GM18508 (cell line): ENCODE data around the gene PTPN1.

Experiments used
- ATAC-seq: cut with Tn5 transposase; IDR thresholded peaks from one replicate; pipeline ENCODE4 v1.9.1; 2021; ENCODE audit warnings: moderate number of reproducible peaks; ENCODE audit not compliant: insufficient read depth, unreplicated experiment

Gene PTPN1

DNA sequence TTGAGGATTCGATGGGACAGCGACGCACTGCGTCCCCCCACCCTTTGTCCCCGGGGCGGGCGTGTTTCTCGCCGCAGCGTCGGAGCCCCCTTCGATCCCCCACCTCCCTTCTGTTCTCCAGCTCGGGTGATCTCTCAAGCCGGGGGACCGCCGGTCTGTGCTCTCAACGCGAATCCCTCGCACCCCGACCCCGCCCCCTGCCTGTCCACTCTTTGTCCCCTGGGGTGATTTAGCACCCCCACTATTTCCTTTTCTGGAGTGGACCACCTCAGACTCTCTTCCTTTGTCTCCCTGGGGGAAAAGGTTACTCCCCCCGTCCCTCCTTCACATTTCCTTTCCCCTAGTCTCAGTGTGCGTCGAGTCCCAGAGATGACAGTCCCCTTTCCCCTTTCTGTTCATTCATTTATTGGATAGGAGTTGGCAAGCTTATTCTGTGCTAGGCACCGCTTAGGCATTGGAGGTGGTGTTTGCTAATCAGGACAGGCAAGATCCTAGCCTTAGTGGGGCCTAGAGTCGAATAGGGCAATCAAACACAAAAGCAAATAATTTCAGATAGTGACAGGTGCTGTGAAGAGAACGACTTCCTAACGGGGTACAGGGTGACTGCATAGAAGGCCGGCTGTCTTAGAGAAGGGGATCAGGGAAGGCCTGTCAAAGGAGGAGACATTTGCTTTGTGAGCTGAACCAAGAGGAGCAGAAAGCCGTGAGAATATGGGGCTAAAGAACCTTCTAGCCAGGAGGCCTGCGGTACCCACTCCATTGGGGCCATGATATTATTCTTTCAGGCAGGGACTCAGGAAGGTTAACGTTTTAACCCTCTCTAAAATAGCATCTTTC is 741 bp downstream of the PTPN1 start:
- no peak for ATAC-seq

DNA sequence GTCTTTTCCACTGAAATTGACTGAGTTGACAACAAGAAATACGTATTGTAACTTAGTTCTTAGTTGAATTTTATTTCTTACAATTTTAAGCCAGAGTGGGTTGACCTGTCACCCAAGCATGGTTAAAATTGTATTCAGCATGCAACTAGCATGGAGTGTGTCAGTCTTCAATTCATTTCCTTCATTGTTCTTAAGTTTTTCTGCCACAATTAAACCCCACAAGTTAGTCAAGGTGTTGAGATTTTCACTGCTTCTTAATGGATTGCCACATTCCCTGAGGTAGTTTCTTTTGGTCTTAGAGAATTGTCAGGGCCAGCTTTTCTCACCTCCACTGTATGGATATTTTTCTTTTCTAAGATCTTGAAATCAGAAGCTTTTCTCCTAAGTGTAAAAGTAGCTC is 2.1 kb downstream of the PTPN1 start:
- no peak for ATAC-seq

DNA sequence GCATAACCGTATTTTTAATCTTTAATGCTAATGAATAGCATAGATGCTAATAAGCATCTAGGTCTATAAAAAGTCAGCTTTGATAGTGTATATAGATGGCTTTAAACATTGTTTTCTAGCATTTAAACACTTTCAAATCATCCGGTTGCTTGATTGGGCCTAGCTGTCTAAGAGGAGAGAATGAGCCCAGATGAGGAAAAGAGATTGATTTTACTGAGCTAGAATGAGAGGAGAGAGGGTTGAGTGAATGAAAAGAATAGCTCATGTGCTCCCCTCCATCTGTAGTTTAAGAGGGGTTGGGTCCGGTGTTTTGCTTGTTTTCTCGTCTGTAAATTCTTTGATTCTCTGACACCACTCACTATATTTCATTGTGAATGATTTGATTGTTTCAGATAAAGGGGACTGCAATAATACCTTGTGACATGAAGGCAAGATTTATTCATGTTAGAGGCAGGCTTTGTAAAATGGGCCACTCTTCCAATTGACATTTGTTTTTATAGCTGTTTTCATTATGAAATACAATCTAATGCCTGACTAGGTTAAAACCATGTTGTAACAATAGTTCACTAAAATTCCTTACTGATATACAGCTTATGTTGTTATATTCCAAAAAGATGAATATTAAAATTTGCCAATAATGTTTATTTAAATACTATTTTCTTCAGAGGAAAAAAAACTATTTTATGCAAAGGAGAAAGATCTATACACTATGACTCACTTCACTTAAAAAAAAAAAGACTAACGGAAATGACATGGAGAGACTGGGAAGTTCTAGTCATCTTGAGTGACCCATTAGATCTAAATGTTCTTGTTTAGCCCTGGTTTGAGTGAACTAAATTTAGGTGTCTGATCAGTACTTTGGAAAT is 3.2 kb downstream of the PTPN1 start:
- ATAC-seq, result no peak

DNA sequence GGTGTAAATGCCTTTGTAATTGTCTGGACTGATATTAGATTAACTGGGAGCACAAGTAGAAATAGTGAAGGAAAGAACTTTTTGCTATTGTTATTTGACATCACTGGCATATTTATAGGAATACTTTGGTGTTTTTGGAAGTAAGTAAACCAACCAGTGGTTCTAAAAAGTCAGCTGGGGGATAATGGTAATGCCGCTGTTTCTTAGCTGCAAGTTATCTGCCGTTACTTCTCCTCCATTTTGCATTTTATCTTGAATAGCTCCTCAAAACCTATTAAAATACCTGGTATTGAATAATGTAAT is 3.8 kb downstream of the PTPN1 start:
- no peak for ATAC-seq

DNA sequence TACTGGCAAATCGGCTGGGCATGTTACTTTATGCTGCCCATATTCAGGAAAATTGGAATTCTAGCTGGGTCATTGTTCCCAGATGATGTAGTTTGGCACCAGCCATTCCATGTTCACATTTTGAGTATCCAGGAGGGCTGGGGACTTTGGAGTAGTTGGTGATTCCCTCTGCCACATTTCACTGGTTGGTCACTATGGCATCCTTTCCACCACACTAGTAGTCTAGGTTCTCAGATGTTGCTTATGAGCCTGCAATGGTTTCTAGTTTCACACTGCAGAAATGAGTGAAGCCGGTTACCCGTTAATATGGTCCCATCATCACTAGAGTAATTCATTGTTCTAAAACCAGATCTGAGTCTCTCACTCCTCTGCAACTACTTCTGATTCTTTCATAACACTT is 4.6 kb downstream of the PTPN1 start:
- no peak for ATAC-seq

DNA sequence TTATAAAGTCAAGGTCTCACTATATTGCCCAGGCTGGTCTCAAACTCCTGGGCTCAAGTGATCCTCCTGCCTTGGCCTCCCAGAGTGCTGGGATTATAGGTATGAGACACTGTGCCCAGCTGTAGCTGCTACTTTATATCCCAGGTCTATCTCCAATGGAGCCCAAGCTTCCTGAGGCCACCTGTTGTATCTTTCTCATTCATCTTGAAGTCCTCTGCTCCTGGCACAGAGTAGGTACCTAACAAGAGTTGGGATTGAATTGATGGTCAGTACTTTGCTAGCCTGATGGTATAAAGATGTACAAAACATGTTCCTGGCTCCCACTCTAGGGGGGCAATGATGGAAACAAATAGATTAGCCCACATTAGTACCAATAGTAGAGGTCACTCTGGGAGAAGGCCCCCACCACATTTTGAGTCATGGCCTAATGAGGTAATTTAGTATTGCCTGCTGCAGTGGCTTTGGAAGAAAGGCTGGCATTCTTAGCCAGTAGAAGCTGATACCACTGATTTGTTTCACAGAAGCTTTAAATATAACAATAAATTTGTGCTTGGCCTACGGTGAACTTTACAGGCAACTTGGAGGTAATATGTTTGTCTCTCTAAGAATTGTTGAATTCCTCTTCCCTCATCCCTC is 5.4 kb downstream of the PTPN1 start:
- no peak for ATAC-seq

DNA sequence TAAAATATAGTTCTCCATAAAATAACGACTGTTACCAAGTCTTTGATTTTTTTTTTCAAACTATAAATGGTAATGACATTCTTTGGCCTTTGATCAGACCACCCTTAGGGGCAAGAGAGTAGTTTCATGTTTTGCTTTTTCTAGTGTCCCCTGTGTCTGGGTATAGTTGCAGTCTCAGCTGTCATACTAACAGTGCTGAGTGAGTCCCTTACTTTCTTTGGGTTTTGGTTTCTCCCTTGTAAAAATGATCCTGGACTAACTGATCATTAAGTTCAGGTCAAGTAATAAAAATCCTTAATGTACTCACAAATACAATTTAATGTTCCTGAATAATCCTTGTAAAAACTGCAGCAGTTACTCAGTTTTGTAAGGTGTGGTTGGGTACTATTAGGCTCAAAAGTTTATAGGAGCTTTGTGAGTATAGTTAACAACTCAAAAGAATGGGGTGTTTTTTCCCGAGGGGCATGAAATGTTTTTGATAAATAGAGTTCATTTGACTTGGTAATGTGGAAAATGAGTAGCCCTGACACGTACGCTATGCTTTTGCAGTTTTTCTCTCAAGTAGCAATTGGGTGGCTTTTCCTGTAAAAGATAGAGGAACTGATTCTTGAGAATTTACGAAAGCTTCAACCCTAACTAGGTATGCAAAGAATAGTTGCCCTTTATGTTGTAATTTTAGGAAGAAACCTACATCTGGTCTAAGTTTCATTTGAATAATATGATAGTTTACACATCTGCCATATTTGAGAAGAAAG is 6.2 kb downstream of the PTPN1 start:
- ATAC-seq, result no peak

DNA sequence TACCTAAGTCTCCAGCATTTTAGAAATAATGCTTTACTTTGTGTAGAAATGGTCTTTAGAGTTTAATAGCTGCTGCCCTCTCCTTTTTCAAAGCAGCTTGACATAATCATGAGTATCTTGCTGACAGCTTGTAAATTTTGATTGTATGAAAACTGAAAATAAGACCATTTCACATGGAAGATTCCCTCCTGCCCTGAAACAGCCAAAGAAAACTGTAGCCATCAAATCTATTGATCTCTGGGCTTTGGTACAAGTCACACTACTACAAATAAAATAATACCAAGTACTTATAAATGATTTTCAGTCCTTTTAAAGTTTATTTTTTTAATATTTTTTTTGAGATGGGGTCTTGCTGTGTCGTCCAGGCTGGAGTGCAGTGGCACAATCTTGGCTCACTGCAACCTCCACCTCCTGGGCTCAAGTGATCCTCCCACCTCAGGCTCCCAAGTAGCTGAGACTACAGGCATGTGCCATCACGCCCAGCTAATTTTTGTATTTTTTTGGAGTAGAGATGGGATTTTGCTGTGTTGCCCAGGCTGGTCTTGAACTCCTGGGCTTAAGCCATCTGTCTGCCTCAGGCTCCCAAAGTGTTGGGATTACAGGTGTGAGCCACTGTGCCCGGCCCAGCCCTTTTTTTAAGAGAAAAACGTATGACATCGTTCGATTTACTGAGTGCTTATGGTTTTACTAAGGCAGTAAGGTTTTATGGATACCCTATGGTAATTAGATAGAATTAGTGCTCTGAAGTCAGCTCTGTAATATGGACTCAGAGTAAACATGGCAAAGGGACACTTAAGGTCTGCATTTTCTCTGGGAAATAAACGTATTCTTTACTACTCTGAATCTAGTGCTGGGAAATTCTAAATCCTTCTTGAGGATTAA is 7.0 kb downstream of the PTPN1 start:
- no peak for ATAC-seq

DNA sequence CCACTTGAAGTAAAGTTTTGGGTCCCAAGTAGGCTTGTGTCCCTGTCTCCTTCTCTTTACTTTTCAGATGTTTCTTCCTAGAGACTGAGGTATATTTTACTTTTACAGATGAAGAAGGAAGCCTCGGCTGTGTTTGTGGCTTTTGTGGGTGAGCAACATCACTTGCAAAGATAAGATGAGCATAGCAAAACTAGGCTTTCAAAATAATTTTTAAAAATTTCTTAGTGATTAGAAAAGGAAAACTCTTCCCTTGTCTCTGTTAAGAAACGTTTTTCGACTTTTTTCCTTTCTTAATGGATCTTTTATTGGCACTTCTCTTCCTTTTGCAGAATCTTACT is 7.6 kb downstream of the PTPN1 start:
- no peak for ATAC-seq

DNA sequence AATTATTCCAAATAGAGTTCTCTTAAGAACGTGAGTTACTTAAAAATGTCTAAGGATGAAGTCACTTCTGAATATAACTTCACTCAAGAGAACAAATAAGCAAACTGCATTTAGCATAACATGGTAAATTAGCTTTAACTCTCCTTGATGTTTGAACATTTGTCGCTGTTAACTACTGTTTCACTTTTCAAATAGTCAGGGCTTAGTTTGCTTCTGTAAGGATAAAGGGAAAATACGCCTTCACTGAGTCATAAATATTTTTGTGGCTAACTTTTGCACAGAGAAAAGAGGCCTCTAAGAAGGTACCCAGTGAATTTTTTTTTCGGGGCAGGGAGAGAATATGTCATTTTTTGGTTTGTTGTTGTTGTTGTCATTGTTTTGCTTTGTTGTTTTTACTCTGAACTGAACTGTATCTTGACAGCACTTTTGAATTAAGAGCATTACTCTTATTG is 8.1 kb downstream of the PTPN1 start:
- ATAC-seq, result no peak

DNA sequence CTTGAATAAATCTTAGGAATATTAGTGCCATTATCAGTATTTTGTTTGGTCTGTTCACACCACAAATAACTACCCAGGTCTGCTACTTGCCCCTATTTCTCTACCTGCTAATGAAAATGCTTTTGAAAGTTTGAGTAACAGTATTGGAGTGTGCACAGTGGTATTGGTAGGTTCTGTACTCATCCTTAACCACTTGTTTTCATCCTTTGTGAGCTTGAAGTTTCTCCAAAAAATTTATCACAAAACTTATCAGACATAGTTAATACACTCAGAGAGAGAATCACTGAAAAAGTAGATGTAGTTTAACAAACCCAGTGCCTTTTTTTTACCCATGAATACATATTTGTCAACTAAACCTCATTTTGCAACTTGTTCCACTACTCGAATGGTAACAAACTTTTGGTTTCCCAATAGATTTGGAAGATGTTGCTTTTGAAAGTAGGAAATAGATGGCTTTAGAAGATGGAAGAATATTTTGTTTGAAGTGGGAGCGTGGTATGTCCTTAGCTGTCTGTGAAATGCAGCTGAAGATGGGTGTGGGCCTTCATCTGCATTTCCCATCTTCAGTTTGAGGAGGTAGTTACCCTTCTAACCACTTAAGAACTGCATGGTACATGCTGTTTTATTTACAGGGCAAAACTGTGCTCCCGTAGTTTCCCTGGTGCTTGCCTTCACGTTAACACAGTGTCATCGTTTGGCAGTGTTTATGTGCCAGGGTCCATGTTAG is 9.0 kb downstream of the PTPN1 start:
- no peak for ATAC-seq

DNA sequence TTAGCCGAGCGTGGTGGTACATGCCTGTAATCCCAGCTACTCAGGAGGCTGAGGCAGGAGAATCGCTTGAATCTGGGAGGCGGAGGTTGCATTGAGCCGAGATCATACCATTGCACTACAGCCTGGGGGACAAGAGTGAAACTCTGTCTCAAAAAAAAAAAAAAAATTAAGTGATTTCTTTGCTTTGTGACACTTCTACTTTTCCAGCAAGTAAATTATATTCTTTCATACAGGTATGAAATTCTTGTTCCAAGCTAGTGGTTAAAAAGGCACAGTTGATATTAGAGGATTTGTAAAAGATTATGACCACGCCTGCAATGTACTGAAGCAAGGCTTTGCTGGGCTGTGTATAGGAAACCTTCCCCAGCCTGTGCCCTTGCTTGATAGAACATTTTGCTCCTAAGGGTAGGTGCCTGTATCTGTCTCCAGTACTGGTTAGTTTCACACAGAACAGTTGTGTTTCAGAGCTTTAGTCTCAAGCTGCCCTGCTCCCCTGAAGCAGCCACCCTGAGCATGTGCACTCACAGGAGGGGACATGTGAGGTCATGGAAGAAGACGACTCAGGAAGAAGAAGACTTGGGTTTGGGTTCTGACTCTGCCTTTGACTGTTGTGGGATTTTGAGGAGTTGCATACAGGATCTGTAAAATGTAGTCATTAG is 10.2 kb downstream of the PTPN1 start:
- ATAC-seq, result no peak

DNA sequence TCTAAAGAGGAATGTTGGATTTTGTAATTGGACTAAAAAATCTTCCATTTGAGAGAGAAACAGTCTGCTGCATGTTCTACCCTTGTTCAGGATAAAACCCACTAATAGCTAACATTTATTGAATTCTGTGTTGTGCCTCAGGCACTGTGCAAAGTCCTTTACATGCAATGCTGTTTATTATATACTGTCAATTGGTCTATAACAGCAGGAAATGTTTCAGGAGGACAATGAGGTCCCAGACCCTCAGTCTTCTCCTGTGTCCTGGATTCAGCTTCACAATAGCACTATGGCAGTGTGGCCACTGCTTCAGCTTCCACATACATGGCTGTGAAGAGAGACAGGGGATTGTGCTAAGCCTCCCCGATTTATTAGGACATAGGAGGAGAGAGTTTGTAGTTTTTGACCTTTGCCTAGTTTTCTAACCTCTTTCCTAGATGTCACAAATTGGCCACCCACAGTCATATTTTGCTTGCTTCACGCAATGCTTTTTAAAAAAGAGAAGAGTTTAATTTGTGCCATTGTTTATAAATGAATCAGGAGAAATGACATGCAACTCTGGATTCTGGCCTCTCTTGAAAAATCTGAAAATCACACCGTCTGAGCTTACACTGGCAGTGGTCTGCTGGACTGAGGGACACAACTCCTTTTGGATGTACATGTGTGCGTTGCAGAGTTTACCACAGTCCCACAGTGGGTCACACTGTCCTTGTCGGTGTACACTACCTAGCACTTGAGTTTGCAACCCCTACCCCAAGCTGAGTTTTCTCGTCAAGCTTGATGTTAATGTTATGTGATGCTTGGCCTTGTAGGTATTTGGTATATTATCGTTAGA is 11.3 kb downstream of the PTPN1 start:
- ATAC-seq, result no peak

DNA sequence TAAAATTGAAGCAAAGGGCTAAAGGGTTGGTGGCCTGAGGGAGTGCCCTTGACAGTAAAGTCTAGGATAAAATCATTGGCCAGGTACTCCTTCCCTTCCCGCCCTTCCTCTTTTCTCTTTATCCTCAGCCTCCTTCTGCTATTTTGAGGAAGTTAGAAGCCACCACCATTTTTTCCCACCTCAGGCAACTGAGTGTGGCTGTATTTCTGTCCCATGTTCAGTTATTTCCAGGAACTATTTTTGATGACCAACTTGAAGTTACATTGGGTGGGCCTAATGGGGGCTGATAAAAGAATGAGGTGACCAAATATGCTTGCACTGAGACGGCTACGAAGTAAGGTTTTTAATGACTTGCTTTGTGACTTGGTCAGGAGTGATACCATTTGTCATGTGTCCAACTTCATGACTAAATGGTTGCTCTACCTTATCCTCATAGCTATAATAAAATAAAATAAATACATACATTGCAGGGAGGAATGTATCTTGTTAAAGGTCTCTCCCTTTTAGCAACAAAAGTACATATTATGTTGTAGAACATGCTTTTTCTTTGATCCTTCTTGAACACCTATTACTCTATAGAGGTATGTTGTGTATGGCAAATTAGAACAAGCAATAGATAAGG is 12.0 kb downstream of the PTPN1 start:
- ATAC-seq, result no peak

DNA sequence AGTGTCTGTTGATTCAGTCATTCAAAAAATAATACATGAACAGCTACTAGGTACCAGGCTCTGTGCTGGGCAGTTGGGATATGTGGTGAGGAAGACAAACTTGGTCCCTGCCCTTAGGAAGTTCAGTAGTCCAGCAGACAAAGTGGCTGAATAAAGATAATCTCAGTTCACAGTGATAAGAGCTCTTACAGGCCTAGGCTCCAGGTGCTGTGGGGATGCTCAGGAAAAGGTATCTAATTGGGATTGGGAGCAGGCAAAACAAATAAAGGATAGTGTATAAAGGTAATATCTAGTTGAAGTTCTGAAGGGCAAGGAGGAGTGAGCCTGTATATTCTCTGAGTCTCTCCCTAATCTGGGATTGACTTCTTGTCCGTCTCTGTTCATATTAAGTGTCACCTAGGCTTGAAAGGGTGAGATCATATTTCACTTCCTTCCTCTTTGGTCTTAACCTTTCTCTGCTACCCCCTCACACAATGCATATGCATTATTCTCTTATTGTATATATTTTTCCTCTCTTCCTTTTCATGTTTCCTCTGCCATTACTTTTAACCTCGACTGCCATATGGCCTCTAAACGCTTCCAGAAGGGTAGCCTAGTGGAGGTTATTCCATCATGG is 13.5 kb downstream of the PTPN1 start:
- no peak for ATAC-seq

DNA sequence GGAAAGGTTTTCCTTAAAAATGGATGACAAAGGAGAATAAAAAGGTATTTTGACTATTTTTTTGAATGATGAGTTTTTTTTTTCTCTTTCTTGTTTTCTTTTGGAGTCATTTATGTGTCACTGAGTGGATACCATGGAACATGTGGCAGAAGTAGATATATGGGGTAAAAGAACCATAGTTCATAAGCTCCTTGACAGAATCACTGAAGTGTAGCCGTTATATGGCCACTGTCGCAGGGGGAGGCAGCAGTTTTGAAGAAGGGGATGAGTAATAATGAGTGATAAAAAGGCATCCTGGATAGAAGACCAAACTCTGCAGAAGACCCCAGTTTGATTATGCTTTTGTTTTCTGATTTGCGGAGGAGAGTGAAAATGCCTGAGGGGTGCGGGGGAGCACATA is 15.5 kb downstream of the PTPN1 start:
- no peak for ATAC-seq
